ENCODE data around the gene SPATA45.

The SPATA45 gene

DNA sequence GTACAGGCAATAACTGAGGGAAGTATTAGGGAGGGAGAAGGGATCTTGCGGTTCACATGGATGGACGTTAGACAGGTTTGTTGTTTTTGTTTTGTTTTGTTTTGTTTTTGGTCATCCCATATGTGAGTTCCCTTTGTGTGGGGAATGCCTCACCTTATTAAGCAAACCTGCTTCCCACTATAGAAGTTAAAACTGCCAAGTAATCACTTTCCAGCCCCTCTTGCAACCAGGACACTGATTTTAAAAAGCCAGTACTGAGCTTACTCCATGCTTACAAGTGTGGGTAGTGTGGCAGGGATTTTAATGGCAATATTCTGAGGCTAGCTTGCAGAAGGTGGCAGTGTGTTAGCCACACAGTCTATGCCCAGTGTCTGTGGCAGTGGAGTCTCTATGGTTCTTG, 26.5 kb downstream of the SPATA45 start:
- Histone ChIP-seq H3K79me2 (ENCODE audit: insufficient read depth, low read length) (no peaks in the 10 kb centered on the region), H3K9ac (ENCODE audit: low read depth, low read length, poor library complexity, severe bottlenecking) (no peak overlapping the region), H3K27me3 (ENCODE audit: insufficient read depth, low read length, poor library complexity, severe bottlenecking) (no peaks in the 10 kb centered on the region), H3F3A (ENCODE audit: low read depth) (no peaks in the 10 kb centered on the region; the same call in 1 of the 2 replicates), H3K4me2 (ENCODE audit: low read depth, low read length, poor library complexity, severe bottlenecking) (no peak overlapping the region), H3K9me2 (replicated peaks; ENCODE audit: low read depth, low read length) (no peaks in the 10 kb centered on the region), H3K36me3 (ENCODE audit: insufficient read depth, low read length) (no peaks in the 10 kb centered on the region), H4K20me1 (ENCODE audit: insufficient read depth, low read length, poor library complexity, severe bottlenecking) (no peaks in the 10 kb centered on the region), H3K4me1 (ENCODE audit: insufficient read depth, low read length, poor library complexity, severe bottlenecking) (peaks cover 22% of the 10 kb centered on the region), H2AFZ (ENCODE audit: low read length) (no peak overlapping the region; the same call in 1 of the 2 replicates), H3K4me3 (ENCODE audit: low read length, poor library complexity, severe bottlenecking) (no peak overlapping the region), H3K9me3 (ENCODE audit: insufficient read depth, low read depth, low read length) (no peaks in the 10 kb centered on the region; the same call in 1 of the 2 replicates)
- TF ChIP-seq, protein P1, sequence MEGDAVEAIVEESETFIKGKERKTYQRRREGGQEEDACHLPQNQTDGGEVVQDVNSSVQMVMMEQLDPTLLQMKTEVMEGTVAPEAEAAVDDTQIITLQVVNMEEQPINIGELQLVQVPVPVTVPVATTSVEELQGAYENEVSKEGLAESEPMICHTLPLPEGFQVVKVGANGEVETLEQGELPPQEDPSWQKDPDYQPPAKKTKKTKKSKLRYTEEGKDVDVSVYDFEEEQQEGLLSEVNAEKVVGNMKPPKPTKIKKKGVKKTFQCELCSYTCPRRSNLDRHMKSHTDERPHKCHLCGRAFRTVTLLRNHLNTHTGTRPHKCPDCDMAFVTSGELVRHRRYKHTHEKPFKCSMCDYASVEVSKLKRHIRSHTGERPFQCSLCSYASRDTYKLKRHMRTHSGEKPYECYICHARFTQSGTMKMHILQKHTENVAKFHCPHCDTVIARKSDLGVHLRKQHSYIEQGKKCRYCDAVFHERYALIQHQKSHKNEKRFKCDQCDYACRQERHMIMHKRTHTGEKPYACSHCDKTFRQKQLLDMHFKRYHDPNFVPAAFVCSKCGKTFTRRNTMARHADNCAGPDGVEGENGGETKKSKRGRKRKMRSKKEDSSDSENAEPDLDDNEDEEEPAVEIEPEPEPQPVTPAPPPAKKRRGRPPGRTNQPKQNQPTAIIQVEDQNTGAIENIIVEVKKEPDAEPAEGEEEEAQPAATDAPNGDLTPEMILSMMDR (conservative IDR thresholded peaks at IDR 0.05; ENCODE audit: low read length), result no peak
- TF ChIP-seq EZH2phosphoT487 (IDR thresholded peaks at IDR 0.05; ENCODE audit: borderline replicate concordance), result no peak

DNA sequence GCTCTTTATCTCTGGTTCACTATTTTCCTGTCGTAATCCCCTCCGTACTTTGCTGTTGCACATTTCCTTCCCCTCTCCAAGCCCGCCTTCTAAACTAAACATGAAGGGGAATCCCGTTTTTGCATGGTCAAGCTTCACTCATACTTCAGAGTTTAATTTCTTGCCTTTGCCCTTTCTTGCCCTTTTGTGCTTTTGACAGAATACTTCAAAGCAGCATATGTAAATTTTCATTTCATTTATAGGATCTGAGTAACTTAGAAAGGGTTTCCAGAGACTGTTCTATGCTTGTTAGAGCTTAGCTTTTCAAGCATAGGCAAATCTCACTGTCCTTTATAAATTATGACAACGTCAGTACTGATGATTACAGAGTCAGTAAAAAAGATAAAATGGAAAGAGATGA, 27.7 kb downstream of the SPATA45 start:
- H3K79me2 ChIP-seq (ENCODE audit: insufficient read depth, low read length), result no peaks in the 10 kb centered on the region
- peak overlapping the region; percentile 62 for H3K4me3 ChIP-seq (ENCODE audit: low read length, poor library complexity, severe bottlenecking)
- no peaks in the 10 kb centered on the region for H3K9me2 ChIP-seq (replicated peaks; ENCODE audit: low read depth, low read length)
- no peaks in the 10 kb centered on the region for H3K9me3 ChIP-seq (ENCODE audit: insufficient read depth, low read depth, low read length)
- no peaks in the 10 kb centered on the region for H4K20me1 ChIP-seq (ENCODE audit: insufficient read depth, low read length, poor library complexity, severe bottlenecking)
- H2AFZ ChIP-seq (ENCODE audit: low read length), result peak overlapping the region; percentile 86
- no peaks in the 10 kb centered on the region for H3K36me3 ChIP-seq (ENCODE audit: insufficient read depth, low read length)
- H3K4me2 ChIP-seq (ENCODE audit: low read depth, low read length, poor library complexity, severe bottlenecking), result peak overlapping the region; percentile 73
- no peaks in the 10 kb centered on the region; the same call in 1 of the 2 replicates for H3F3A ChIP-seq (ENCODE audit: low read depth)
- TF ChIP-seq, protein P1 (conservative IDR thresholded peaks at IDR 0.05; ENCODE audit: low read length), result no peak
- TF ChIP-seq EZH2phosphoT487 (IDR thresholded peaks at IDR 0.05; ENCODE audit: borderline replicate concordance), result no peak
- peaks cover 22% of the 10 kb centered on the region for H3K4me1 ChIP-seq (ENCODE audit: insufficient read depth, low read length, poor library complexity, severe bottlenecking)
- no peaks in the 10 kb centered on the region for H3K27me3 ChIP-seq (ENCODE audit: insufficient read depth, low read length, poor library complexity, severe bottlenecking)
- peak overlapping the region; percentile 58 for H3K9ac ChIP-seq (ENCODE audit: low read depth, low read length, poor library complexity, severe bottlenecking)

DNA sequence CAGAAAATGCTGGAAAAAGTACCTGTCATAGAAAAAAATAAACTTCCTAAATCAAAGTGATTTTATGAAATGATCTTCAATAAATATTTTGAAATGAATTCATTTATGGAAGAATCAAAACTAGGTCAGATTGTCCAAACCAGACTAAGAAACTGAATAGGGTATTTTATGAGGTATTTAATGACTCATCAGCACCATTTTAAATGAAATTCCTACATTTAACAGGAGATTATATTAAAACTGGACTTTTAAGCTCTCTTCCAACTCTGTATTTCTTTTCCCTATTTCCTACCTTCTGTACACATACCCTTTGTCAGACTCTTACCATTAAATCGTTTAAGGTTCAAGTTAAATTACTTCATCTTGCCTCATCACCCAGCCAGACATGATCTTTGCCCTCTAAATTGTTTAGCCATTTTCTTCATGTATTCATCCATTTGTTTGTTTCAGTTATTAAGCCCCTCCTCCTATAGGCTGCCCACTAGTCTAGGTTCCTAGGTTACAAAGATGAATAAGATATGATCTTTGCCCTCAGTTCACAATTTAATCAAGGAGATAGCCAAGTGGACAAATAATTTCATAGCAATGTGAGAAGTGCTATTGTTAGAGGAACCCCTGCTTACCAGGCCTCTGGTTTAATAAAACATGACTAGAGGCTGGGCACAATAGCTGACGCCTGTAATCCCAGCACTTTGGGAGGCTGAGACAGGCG, 30.7 kb downstream of the SPATA45 start:
- Histone ChIP-seq H3K9ac (ENCODE audit: low read depth, low read length, poor library complexity, severe bottlenecking) (no peak overlapping the region), H3K36me3 (ENCODE audit: insufficient read depth, low read length) (no peaks in the 10 kb centered on the region), H3K9me2 (replicated peaks; ENCODE audit: low read depth, low read length) (no peaks in the 10 kb centered on the region), H4K20me1 (ENCODE audit: insufficient read depth, low read length, poor library complexity, severe bottlenecking) (no peaks in the 10 kb centered on the region), H3K79me2 (ENCODE audit: insufficient read depth, low read length) (no peaks in the 10 kb centered on the region), H3K4me1 (ENCODE audit: insufficient read depth, low read length, poor library complexity, severe bottlenecking) (peaks cover 22% of the 10 kb centered on the region), H3F3A (ENCODE audit: low read depth) (no peaks in the 10 kb centered on the region; the same call in 1 of the 2 replicates), H3K9me3 (ENCODE audit: insufficient read depth, low read depth, low read length) (no peaks in the 10 kb centered on the region), H3K4me3 (ENCODE audit: low read length, poor library complexity, severe bottlenecking) (no peak overlapping the region), H2AFZ (ENCODE audit: low read length) (no peak overlapping the region), H3K4me2 (ENCODE audit: low read depth, low read length, poor library complexity, severe bottlenecking) (no peak overlapping the region), H3K27me3 (ENCODE audit: insufficient read depth, low read length, poor library complexity, severe bottlenecking) (no peaks in the 10 kb centered on the region)
- TF ChIP-seq, protein P1 (conservative IDR thresholded peaks at IDR 0.05; ENCODE audit: low read length), result no peak
- no peak for TF ChIP-seq EZH2phosphoT487 (IDR thresholded peaks at IDR 0.05; ENCODE audit: borderline replicate concordance)

Data from Loucy (cell line).